Stimulated activated CD4-positive, alpha-beta T cell treated with anti-CD3 and anti-CD28 coated beads, Interleukin-4, amount 100 ng/mL, for 4 hours (primary cell): Measurements from ENCODE around the gene COASY.
A peak's percentile ranks its signal among the peaks of the same experiment; 100 is the strongest.

Experiments
- DNase-seq, 2 experiments: peaks; one replicate each; pipeline ENCODE4 v3.0.0-alpha.2; 2020

The COASY gene

GRCh38 chr17:42561897-42562387 lies at the start of gene COASY:
COASY (plus strand) TSS chr17:42562148; CDS start chr17:42562623, 475 bp downstream.
- DNase-seq: peak; percentile 88 to 90

GRCh38 chr17:42512246-42512645 lies 49.7 kb upstream of the COASY start:
- DNase-seq: no peak

GRCh38 chr17:42512733-42513251 lies 49.2 kb upstream of the COASY start:
- no peak for DNase-seq

GRCh38 chr17:42513686-42514085 lies 48.3 kb upstream of the COASY start:
- DNase-seq: no peak

- DNase-seq: no peak
These were observed 47.7 kb upstream of the COASY start for GRCh38 chr17:42514279-42514678.

GRCh38 chr17:42514867-42515266 lies 47.1 kb upstream of the COASY start:
- DNase-seq: no peak

- peak; percentile 67 to 76 for DNase-seq
These were observed 44.4 kb upstream of the COASY start for GRCh38 chr17:42517516-42517915.

GRCh38 chr17:42518046-42518754 lies 43.7 kb upstream of the COASY start:
- no peak for DNase-seq

GRCh38 chr17:42518755-42519545 lies 43.0 kb upstream of the COASY start:
- no peak for DNase-seq

- no peak for DNase-seq
These were observed 42.1 kb upstream of the COASY start for GRCh38 chr17:42519546-42520491.

- no peak for DNase-seq
These were observed 41.4 kb upstream of the COASY start for GRCh38 chr17:42520540-42520951.

GRCh38 chr17:42521036-42521435 lies 40.9 kb upstream of the COASY start:
- no peak for DNase-seq

- no peak for DNase-seq
These were observed 40.2 kb upstream of the COASY start for GRCh38 chr17:42521666-42522262.

- DNase-seq: no peak
These were observed 39.6 kb upstream of the COASY start for GRCh38 chr17:42522263-42522790.

- no peak for DNase-seq
These were observed 39.1 kb upstream of the COASY start for GRCh38 chr17:42522798-42523278.

- DNase-seq: no peak
These were observed 36.7 kb upstream of the COASY start for GRCh38 chr17:42525221-42525620.

GRCh38 chr17:42526031-42526444 lies 35.9 kb upstream of the COASY start:
- DNase-seq: no peak

- DNase-seq: no peak
These were observed 34.0 kb upstream of the COASY start for GRCh38 chr17:42527932-42528331.

- DNase-seq: no peak
These were observed 32.9 kb upstream of the COASY start for GRCh38 chr17:42529061-42529460.

GRCh38 chr17:42530952-42531454 lies 30.9 kb upstream of the COASY start:
- no peak for DNase-seq
